COR-L47 (cell line): ENCODE results near the gene PRAMEF9.
"Not testable (repeated sequence)": the region's sequence is repeated elsewhere in the genome, so short reads cannot be mapped to it uniquely, and the experiment has no call there.

Experiments
- DNase-seq: peaks from one replicate; lab custom pipeline; 2025; lab: John Stamatoyannopoulos, UW

Gene PRAMEF9

DNA sequence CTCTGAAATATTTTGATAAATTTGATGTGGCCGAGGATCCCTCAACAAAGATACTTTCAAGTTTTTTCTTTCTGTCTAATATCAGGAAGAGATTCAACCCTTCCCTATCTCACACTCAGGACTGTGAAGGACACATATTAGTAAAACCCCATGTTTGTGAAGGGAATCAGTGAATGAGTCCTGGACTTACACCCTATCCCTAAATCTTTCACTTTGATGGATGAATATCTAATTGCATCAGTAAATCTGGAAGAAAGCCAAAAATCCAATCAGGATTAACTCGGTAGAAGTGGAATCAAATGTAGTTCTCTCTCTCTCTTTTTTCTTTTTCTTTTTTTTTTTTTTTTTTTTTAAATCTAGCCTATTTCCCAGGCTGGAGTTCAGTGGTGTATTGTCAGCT, at the start of gene PRAMEF9:
PRAMEF9 (plus strand) TSS at position 301 of the 400 bp plus-strand sequence. CDS start 3,433 bp downstream, outside the sequence.
- not testable (repeated sequence) for DNase-seq

DNA sequence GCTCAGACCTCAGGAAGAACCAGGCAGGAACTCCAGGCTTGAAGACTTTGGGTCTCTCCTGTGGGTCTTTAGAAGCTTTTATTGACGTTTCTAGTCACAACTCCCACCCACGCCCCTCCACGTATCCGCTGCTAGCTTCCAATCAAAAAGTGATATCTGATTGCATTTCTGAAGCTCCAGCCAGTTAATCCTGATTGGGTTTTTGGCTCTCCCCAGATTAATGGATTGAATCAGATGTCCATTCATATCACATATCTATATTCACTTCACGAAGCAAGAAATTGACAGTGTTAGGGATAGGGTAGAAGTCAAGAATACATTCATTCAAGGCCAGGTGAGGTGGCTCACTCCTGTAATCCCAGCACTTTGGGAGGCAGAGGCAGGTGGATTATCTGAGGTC, 15.7 kb upstream of the PRAMEF9 start, which contains the start of gene PRAMEF26:
PRAMEF26 (minus strand) TSS at position 101 of the 400 bp plus-strand sequence. CDS start 2,914 bp downstream, outside the sequence.
- not testable (repeated sequence) for DNase-seq

DNA sequence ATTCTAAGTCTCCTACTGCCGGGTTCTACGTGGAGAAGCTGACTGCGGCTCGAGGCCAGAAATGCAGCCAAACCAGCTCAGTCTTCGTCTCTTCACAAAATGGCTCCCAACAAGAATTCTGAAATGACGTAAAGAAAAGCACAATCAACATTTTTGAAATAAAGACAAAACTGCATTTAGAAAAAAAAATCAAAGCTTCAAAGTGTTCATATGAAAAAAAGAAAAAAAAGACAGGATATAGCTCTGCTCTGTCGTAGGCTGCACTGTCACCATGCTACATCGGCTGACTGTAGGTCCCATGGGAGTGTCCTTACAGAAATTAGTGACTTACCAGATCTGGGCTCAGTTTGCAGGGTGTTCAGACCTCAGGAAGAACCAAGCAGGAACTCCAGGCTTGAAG, 6.1 kb upstream of the PRAMEF9 start, which contains the start of gene HNRNPCL4:
HNRNPCL4 (minus strand) TSS at position 101 of the 400 bp plus-strand sequence. CDS start 164 bp downstream, outside the sequence.
- not testable (repeated sequence) for DNase-seq

DNA sequence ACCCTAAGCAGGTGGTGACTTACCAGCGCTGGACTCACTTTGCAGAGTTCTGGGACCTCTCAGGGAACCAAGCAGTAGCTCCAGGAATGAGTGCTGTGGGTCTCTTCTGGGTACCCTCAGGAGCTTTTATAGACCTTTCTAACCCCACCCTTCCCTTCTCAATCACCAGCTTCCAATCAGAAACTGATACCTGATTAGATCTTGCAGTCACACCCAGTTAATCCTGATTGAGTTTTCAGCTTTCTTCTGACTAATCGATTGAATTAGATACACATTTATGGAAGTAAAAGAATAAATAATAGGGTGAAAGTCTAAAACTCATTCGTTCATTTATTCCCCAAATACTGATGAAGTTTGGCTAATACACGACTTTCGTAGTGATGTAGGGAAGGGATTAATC, 29.7 kb downstream of the PRAMEF9 start, which contains the start of gene PRAMEF13:
PRAMEF13 (minus strand) TSS at position 101 of the 400 bp plus-strand sequence. CDS start 1,820 bp downstream, outside the sequence.
- DNase-seq: not testable (repeated sequence)

GRCh38 chr1:13208712-13209111, 37.1 kb downstream of the PRAMEF9 start:
- not testable (repeated sequence) for DNase-seq

- DNase-seq: not testable (repeated sequence)
Observed at GRCh38 chr1:13216619-13217018, 45.0 kb downstream of the PRAMEF9 start.

GRCh38 chr1:13219203-13219602, 47.6 kb downstream of the PRAMEF9 start:
- DNase-seq: not testable (repeated sequence)

DNA sequence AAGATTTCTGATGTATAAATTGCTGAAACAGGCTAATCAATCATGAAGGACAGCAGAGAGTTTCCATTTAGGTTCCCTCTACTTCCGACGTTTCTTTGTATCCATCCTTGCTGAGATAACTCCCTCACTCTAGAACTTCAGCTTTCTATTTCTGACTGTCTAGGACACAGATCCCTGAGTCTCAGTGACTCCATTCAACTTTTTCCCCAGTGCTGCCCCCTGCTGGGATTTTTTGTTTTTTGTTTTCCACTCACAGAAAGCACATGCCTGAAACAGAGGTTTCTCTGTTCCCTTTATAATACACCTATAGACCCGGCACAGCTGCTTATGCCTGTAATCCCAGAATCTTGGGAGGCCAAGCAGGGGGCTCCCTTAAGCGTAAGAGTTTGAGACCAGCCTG, 51.1 kb downstream of the PRAMEF9 start:
- not testable (repeated sequence) for DNase-seq

- DNase-seq: no peak
Observed at GRCh38 chr1:13224480-13225060, 52.9 kb downstream of the PRAMEF9 start.

GRCh38 chr1:13225675-13226204, 54.1 kb downstream of the PRAMEF9 start, which contains the start of gene PRAMEF18:
Gene PRAMEF18 (minus strand): TSS chr1:13226154. CDS start chr1:13226106, 48 bp downstream.
- DNase-seq: not testable (repeated sequence)

DNA sequence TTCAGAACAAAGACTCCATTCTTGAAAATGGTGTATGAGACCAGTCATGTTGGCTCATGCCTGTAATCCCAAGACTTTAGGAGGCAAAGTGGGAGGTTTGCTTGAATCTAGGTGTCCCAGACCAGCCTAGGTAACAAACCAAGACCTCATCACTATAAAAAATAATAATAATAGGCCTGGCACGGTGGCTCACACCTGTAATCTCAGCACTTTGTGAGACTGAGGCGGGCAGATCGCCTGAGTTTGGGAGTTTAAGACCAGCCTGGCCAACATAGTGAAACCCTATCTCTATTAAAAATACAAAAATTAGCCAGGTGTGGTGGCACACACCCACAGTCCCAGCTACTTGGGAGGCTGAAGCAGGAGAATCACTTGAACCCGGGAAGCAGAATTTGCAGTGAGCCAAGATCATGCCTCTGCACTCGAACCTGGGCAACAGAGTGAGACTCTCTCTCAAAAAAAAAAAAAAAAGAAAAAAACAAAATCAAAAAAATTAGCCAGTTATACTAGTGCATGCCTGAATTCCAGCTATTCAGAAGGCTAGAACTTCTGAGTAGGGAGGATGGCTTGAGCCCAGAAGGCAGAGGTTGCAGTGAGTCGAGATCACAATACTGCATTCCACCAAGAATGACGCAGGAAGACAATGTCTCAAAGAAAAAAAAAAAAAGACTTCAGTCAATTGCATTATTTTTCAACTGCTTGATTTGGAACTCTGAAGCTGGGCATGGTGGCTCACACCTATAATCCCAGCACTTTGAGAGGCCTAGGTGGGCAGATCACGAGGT, 55.8 kb downstream of the PRAMEF9 start:
- not testable (repeated sequence) for DNase-seq

DNA sequence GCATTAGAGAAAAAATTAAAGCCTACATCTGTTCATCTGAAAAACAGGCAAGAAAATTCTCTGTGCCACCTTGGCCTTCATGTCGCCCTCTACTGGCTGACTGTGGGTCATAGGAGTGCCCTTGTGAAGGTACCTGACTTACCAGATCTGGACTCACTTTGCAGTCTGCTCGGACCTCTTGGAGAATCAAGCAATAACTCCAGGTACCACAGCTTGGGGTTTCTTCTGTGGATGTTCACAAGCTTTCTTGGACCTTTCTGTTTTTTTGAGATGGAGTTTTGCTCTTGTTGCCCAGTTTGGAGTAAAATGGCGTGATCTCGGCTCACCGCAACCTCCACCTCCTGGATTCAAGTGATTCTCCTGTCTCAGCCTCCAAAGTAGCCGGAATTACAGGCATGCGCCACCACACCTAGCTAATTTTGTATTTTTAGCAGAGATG, 56.7 kb downstream of the PRAMEF9 start:
- DNase-seq: no peak
